NCI-H345 treated with DMSO at 0.1 percent for 48 hours (cell line): ENCODE results near the gene GCK.
A peak's percentile ranks its signal among the peaks of the same experiment; 100 is the strongest.
"Not testable (repeated sequence)": the region's sequence is repeated elsewhere in the genome, so short reads cannot be mapped to it uniquely, and the experiment has no call there.

Experiments
- DNase-seq: peaks from one replicate; lab custom pipeline; 2025; ENCODE audit not compliant: unreplicated experiment; lab: John Stamatoyannopoulos, UW

The GCK gene

DNA sequence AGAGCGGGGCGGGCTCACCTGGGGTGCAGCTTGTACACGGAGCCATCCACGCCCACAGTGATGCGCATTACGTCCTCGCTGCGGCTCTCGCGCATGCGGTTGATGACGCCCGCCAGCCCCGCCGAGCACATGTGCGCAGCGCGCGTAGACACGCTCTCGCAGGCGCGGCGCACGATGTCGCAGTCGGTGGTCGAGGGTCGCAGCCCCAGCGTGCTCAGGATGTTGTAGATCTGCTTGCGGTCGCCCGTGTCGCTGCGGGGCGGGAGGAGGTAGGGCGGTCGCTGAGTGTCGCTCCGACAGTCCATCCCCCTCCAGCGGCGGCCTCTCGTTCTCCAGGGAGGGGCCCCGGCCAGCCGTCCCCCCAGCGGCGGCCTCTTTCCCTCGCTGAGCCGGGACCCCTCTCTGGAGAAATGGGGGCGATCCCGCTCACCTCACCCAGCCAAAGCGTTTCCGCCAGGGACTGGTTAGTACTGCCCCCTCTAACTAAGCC is 43.7 kb downstream of the GCK start:
- no peak for DNase-seq

DNA sequence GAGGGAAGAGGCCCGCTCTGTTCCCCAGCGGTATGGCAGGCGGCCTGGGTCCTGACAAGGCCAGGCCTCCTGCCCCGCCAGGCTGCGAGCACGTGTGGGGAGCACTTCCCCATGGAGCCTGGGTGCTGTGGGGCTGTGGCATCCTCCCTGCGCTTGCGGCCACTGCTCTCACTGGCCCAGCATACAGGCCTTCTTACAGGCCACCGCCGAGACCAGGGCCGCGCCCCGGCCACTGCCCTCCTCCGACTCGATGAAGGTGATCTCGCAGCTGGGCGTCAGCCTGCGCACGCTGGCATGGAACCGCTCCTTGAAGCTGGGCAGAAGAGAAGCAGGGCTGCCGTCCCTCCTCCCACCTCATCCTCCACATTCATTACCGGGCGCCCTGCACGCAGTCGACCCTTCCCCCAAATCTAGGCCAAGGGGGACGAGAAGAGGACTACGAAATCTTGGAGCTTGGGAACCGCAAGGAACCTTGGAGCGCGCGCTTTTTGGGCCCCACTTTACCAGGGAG is 44.2 kb downstream of the GCK start:
- no peak for DNase-seq

DNA sequence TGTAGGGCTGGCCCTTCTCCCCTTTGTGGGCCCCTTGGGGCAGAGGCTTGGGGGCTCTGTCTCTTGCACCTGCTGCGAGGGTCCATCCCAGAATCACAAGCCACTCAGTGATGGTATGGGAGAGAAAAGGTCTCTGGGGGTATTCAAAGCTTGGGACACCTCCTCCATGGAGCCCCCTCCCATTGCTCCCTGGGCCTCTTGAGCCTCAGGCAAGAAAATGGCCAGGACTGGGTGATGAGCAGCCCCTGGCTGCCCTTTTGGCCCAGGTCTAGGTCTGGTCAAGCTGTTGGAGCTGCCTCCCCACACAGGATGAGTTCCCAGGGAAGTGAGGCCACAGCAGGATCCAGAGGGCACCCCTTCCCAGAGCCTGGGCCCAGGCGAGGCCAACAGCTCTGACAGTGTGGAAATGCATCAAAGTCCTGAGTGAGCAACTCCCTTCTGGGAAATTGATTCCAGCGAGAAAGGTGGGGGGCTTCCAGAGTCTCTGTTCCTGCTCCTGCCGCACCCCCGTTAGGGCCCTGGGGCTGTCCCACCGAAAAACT is 44.7 kb downstream of the GCK start:
- no peak for DNase-seq

DNA sequence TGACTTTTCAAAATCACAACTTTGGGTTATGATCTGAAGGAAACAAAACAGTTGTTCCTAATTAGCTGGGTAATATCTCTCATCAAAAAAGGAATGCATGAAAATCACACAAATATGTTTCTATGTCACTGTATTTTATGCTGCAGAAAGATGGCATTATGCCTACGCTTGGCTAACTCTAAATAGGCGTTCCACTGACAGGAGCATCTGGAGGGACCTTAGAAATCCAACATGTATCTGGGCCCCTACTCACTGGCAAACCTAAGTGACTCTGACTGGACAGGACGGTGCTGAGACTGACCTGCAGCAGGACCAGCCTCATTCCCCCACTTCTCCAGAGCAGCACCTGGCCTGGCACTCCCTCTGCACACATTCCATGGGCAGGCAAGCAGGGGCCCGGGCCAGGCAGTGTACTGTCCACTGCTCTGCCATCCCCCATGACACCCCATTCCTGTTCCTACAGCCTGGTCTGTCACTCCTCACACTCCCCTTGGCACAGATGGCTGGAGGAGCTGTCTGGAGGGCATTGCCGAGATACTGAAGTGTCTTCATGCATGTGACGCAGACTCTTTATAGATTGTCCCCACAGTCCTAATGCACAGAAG is 45.5 kb downstream of the GCK start:
- no peak for DNase-seq

DNA sequence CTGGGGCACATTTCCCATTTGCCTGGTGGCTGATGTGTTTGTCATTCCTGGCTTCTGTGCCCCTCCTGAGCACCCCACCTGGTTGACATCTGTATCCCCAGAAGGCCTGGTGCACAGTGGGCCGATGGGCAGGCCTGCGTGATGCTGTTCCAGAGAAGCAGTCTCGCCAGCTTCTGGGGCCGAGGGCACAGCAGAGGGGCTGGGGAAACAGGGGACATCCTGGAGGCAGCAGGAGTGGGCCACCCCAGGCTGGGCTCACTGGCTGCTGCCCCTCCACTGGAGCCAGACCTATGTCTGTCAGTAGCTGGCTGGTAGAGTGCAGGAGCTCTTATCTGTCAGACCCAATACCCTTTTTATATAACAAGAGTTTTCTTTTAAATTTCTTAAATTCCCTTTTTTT is 47.2 kb downstream of the GCK start:
- DNase-seq = no peak

DNA sequence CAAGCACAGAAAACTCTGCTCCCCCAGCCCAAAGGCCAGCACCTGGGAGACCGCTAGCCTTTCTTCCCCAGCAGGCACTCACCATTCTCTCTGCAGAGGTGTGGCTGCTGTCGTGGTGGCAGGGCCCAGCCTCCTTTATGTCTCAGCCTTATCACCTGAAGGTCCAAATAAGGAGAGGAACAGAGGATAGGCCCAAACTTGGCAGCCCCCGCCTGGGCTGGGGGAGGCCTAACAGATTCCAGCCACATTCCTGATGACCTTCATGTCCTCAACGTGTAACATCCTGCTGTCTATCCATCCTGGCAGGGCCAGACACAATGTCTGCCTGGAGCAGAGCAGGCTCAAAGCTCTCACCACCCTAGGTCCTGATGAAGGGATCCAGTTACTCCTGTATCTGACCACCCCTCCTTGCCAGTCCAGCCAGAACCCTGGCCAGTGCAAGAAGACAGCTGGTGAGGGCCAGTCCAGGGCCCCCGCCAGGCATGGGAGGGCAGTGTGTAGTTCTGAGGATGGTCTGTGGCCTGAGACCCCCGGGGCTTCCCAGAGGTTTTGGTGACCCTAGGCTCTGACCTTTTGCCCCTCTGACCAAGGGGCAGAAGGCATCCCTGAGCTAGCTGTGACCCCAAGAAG is 47.9 kb downstream of the GCK start, which contains the start of gene MYL7:
TSS of gene MYL7 (minus strand) at position 112 of the 630 bp plus-strand sequence. CDS start at position 85, 27 bp downstream.
- no peak for DNase-seq

DNA sequence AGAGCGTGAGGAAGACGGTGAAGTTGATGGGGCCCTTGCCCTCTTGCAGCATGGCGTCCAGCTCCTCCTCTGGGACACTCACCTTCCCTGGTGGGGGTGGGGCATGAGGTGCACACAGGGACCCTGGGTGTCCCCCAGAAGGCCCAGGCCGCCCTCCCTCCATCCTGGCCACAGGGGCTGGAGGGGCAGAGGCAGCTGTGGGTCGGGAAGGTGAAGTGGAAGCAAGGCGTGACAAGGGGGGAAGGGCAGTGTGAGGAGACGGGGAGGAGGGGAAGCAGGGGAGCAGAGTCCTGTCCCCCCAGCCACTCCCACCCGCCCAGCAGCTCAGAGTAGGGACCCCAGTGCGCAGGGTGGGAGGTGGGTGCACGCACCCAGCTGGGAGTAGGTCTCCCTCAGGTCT is 48.9 kb downstream of the GCK start:
- DNase-seq = no peak

DNA sequence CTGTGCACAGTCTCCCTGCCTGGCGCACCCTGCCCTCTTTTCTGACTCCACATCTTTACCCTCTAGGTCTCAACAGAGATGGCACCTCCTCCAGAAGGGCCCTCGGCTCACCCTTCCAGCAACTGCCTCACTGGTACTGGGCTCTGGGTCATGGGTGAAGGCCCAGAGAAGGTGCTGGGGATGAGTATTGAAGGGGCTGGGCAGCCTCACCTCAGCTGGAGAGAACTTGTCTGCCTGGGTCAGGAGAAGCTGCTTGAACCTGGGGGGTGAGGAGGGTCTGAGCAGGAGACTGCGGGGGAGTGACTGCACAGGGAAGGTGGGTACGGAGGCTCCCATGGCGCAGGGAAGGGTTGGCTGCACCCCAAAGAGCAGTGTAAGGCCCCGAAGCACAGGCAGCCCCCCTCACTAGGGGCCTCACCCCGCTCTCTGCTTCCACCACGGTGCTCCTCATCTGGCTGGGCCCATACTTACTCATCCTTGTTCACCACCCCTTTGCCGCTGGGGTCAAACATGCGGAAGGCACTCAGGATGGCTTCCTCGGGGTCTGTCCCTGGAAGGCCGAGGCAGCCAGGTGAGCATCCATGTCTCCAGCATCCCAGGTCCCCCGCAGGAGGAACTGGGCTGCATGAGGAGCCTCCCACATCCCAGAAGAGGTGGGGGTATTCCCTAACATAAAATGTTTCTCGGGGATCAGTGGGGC is 49.8 kb downstream of the GCK start:
- DNase-seq = no peak

DNA sequence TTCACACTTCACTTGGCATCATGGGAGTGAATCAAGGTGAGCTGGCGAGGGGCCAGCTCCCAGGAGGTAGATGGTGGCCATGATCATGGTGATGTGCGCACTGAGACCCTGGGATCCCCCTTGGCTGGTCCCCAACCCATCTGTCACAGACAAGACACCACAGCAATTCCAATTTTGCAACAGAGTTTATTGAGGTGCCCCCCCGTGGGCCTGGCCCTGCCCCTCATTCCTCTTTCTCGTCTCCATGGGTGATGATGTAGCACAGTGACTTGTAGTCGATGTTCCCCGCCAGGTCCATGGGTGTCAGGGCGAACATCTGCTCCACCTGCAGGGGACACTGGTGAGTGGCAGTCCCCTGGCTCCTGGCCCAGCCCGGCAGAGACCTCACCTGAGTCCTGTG is 50.5 kb downstream of the GCK start:
- DNase-seq = no peak

DNA sequence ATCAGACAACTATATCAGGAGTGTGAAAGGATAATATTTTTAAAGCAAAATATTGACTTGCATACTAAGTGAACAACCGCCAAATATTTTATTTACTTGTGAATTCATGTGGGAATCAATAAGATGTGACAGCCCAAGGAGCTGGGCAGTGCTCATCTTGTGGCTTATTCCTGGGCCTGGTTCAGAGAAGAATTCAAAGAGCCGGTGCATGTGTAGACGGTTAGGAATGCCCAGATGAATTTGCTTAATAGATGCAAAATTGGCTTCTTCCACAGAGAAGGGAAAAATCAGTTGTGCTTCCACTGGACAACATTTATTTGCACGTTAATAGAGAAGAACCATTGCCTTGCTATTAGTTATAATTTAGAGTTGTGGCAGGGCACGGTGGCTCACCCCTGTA is 52.5 kb downstream of the GCK start:
- no peak for DNase-seq

DNA sequence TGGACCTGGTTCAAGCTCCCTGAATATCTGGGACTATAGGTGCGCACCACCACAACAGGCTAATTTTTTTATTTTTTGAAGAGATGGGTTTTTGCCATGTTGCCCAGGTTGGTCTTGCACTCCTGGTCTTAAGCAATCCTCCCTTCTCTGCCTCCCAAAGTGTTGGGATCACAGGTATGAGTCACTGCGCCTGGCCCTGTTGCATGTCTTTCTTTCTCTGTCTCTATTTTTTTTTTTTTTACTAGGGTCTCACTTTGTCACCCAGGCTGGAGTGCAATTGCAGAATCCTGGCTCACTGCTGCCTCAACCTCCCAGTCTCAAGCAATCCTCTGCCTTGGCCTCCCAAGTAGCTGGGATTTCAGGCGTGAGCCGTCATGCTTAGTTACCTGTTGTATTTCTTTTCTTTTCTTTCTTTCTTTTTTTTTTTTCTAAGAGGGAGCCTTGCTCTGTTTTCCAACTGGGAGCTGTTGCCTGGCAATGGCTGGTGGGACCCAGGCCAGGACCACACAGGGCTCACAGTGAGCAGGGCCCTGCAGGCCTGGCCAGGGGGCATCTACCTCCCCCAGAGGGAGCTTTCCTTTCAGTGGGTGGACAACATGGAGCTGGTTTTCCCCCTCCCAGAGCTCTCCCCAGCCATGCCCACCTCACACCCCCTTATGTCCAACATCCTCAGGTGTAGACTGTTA is 54.2 kb downstream of the GCK start:
- DNase-seq = no peak

DNA sequence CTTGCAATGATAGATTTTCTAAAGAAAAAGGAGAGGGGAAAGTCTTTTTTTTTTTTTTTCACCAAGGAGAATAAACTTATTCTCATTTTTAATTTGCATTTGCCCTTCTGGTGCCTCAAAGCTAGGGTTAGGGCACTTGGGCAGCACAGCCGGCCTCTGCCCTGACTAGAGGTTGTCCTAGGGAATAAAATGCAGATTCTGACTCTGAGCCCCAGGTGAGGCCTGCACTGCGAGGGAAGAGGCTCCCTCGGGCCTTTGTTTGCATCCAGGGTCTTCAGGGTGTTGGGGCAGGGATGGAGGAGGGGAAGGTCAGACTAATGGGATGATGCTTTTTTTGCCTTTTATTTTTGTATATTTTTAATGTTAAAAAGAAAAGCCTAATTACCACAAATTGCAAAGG is 55.9 kb downstream of the GCK start:
- DNase-seq = no peak

DNA sequence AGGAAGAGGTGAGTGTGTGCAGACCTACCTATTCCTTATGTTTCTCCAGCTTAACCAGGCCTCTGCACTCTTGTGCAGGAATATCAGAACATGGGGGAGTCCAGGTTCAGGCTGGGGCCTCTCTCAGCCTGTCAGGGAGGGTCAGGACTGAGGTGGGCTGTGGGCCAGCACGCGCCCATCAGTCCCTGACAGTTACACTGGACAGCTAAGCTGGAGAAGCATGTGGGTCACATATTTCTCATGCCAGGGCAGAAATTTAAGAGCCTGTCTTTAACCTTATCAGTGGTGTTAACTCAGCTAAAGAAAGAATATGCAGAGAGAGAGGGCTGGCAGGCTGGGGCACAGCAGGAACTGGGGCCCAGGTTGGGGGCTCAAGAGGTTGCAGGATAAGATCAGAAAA is 57.2 kb downstream of the GCK start:
- no peak for DNase-seq

DNA sequence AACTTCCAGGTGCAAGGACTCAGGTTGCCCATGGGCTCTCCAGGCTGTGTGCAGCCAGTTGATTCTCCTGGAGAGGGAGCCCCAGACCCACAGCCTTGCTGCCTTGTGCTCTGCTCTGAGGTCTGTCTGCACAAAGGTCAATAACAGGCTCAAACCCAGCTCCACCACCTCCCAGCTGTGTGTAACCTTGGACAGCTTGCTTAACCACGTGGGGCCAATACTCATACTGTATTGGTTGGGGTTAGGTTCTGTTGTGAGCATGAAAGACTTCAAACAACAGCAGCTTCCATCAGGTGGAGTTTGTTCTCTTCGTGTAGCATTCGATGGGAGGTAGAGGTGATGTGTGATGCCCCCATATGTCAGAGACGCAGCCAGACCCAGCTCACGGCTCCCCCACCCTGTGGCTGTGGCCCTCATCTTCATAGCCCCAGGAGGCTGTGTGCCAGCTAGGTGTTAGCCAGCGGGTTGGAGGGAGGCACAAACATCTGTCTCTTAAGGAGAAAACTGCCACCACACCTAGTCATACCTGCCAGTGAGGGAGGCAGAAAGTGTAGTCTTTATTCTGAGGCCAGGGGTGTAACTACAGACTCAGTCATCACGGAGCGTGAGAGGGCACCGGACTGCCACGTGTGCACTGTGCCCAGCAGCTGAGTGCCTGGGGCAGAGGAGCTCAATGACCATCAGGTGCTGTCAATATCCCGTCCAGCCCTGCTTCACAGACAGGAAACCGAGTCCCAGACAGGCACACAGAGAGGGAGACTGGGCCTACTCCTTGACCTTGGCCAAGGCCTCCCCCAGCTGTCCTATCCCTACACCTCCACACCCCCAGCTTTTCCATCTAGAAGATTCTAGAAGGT is 57.8 kb downstream of the GCK start:
- DNase-seq = no peak

DNA sequence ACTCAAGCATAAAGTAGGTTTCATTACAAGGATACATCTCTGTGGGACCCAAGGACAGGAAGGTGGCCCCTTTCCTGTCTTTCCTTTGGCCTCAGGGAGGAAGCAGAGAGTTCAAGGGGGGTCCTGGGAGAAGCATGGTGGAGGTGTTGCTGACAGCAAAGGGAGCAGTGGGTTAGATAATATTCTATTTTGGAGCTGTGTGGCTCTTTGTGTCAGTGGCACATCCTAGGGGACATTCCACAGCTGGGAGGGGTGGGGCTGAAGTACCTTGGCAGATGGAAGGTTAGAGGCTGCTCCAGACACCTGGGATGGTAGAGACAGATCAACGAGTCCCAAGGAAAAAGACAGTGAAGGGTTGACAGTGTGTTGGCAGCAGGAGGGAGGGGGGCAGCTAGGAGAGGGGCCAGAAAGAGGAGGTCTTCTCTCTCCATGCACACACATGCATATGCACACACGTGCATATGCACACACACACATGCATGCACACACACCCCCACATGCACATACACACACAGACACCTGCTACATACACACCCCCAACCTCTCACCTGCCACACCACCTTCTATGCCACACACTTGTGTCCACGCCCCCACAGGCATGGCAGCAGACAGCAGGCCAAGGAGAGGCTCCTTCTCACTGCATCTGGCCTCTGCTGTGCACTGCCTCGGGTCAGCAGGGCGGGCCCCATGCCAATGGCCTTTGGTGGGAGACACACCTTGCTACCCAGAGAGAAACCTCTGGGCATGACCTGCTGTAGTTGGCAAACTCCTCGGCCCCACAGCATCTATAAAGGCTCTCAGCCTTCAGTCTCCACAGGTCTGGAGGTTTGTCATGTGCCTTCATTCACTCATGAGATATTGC is 60.3 kb downstream of the GCK start:
- no peak for DNase-seq

DNA sequence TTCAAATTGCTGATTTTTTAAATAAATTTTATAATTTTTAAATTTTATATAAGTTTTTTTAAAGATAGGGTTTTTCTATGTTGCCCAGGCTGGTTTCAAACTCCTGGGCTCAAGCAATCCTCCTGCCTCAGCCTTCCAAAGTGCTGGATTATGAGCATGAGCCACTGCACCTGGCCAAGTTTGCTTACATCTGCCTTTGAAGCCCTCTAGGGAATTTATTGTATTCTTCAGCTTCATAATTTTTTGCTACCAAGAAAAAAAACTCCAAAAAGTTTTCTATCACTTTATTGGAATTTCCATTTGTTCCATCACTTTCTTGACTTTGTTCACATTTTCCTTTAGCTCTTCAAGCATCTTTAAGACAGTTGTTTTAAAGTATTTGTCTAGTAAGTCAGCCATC is 62.1 kb downstream of the GCK start:
- no peak for DNase-seq

DNA sequence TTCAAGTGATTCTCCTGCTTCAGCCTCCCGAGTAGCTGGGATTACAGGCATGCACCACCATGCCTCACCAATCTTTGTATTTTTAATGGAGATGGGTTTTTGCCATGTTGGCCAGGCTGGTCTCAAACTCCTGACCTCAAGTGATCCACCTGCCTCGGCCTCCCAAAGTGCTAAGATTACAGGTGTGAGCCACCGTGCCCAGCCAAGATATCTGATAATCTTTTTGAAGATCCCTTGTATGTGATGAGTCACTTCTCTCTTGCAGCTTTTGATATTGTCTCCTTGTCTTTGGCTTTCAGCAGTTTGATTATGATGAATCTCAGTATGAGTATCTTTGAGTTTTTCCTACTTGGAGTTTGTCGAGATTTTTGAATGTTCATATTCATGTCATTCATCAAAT is 62.7 kb downstream of the GCK start:
- not testable (repeated sequence) for DNase-seq

DNA sequence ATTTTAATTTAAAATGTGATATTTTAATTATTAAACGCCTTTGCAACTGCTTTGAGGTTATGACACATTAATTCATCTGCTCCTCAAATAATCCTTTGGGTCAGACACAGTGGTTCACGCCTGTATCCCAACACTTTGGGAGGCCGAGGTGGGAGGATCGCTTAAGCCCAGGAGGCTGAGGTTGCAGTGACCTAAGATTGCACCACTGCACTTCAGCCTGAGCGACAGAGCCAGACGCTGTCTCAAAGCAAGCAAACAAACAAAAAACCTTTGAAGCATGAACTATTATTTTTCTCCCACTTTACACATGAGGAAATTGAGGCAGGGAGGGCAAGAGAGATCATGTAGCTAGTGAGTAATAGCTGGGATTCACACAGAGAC is 64.4 kb downstream of the GCK start:
- DNase-seq = no peak

DNA sequence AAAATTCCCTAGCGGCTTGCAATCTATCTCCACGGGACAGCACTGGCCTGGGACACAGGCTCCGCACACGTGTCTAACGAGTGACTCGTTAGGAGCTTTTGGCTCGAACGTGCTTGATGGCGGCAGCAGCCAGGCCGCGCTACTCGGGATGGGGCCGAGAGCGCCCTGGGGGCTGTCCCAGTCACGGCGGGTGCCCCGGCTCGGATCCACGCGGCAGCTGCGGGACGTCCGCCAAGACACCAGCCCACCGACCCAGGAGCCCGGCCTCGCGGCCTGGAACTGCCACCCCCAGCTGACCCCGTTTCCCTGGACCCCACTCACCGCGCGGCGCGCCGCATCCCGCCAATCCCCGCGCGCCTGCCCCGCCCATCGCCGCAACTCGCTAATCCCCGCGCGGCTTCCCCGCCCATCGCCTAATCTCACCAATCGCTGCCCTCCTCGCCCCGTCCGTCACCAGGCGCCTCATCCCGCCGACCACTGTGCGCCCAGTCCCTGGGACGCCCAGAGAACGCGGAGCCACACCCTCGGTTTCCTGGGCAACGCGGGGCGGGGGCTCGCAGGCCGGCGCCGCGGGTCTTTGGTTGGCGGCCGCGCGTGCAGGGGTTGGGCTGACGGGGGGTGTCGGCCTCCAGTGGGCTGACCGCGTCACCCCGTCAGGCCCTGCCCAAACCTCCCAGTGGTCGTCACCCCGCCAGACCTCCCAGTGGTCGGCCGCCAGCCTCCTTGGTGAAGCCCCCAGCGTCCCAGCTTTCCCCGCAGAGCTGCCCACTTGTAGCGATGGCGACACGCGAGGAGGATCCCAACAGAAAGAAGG is 65.8 kb downstream of the GCK start, which contains the start of gene POLD2:
TSS of gene POLD2 (minus strand) at position 359 of the 814 bp plus-strand sequence. CDS start 1,495 bp downstream, outside the sequence.
- peak; percentile 94 for DNase-seq
